Omental fat pad (tissue), 4 donors: Measurements from ENCODE around the gene SIK3. TPM values are rescaled to one million over a fixed set of nuclear protein-coding genes. Genes with fewer than 3 reads are reported as not detected.

ENCODE experiments used
- ATAC-seq: fragments of 150-250 bp; one replicate; pipeline ENCODE4 v1.9.1; 2016; ENCODE audit warnings: mild to moderate bottlenecking, moderate library complexity; ENCODE audit not compliant: low FRiP score
- DNase-seq: peaks from one replicate; pipeline ENCODE4 v3.0.0-alpha.2; 2019; ENCODE audit warnings: low spot score
- CTCF ChIP-seq, 3 donors: fragments of 450-650 bp; IDR thresholded peaks; one replicate each; pipeline ENCODE4 v1.5.1; 2016 to 2017; ENCODE audit warnings: antibody characterized with exemption in 3 of 3, mild to moderate bottlenecking in 3 of 3, moderate library complexity in 2 of 3
- total RNA-seq, 4 donors: library from RNA; depleted of rRNA; stranded (reverse); fragments of >200 nt; gene quantifications; one replicate each; pipeline ENCODE4 v1.1.0, GENCODE V29; 2016

SIK3 gene
- total RNA-seq, 4 donors from 2014 or later = 31.2 to 54.6 (median 50.2) TPM

GRCh38 chr11:116853461-116854073 is 244.7 kb downstream of the SIK3 start:
- TF ChIP-seq CTCF (IDR thresholded peaks at IDR 0.05) = no peak
- ATAC-seq (peak; percentile 27), DNase-seq (no peak)

- TF ChIP-seq CTCF (IDR thresholded peaks at IDR 0.05) = no peak
- ATAC-seq = peak; percentile 43
- no peak for DNase-seq
Measured at GRCh38 chr11:116852261-116853031, 245.8 kb downstream of the SIK3 start.

- no peak for ATAC-seq
- no peak for DNase-seq
- TF ChIP-seq CTCF (IDR thresholded peaks at IDR 0.05) = no peak
Measured at GRCh38 chr11:116851626-116852025, 246.6 kb downstream of the SIK3 start.

- DNase-seq (no peak), ATAC-seq (no peak)
- no peak for TF ChIP-seq CTCF (IDR thresholded peaks at IDR 0.05)
Measured at GRCh38 chr11:116849486-116849885, 248.7 kb downstream of the SIK3 start.

GRCh38 chr11:116849060-116849459 is 249.2 kb downstream of the SIK3 start:
- DNase-seq (no peak), ATAC-seq (no peak)
- TF ChIP-seq CTCF (IDR thresholded peaks at IDR 0.05) = no peak

- no peak for TF ChIP-seq CTCF (IDR thresholded peaks at IDR 0.05)
- no peak for DNase-seq
- no peak for ATAC-seq
Measured at GRCh38 chr11:116847612-116848011, 250.6 kb downstream of the SIK3 start.

GRCh38 chr11:116844722-116845121 is 253.5 kb downstream of the SIK3 start:
- DNase-seq = no peak
- no peak for TF ChIP-seq CTCF (IDR thresholded peaks at IDR 0.05)
- no peak for ATAC-seq
